Kidney epithelial cell (primary cell): ENCODE data around the gene PYGL. TPM values are rescaled to one million over a fixed set of nuclear protein-coding genes. Genes with fewer than 3 reads are reported as not detected.

Experiments used
- DNase-seq: peaks from one replicate; pipeline ENCODE4 v3.0.0-alpha.2; 2010; ENCODE audit warnings: low read depth
- H3K27me3 ChIP-seq: 2 replicates; pipeline ENCODE4 v1.6.0; 2011; ENCODE audit warnings: low read length; ENCODE audit not compliant: control insufficient read depth, insufficient read depth
- H3K36me3 ChIP-seq: 2 replicates; pipeline ENCODE4 v1.5.1; 2011; ENCODE audit warnings: low read length; ENCODE audit not compliant: control insufficient read depth, insufficient read depth
- H3K4me3 ChIP-seq: 2 replicates; pipeline ENCODE4 v1.5.1; 2011; ENCODE audit warnings: low read depth, mild to moderate bottlenecking, control low read depth, low read length
- total RNA-seq: library from RNA; depleted of rRNA; stranded (reverse); fragments of >200 nt; gene quantifications from 2 replicates; pipeline ENCODE4 v1.2.3, GENCODE V29; 2015
- TF ChIP-seq, protein P1 (sequence below): IDR thresholded peaks from 2 replicates; pipeline ENCODE4 v1.5.1; 2011; ENCODE audit warnings: mild to moderate bottlenecking, moderate library complexity, low read length, control low read depth, inconsistent platforms; ENCODE audit not compliant: insufficient read depth, poor library complexity, severe bottlenecking

The PYGL gene
- total RNA-seq, 1 donor from 2014 or later: 41.1 TPM

DNA sequence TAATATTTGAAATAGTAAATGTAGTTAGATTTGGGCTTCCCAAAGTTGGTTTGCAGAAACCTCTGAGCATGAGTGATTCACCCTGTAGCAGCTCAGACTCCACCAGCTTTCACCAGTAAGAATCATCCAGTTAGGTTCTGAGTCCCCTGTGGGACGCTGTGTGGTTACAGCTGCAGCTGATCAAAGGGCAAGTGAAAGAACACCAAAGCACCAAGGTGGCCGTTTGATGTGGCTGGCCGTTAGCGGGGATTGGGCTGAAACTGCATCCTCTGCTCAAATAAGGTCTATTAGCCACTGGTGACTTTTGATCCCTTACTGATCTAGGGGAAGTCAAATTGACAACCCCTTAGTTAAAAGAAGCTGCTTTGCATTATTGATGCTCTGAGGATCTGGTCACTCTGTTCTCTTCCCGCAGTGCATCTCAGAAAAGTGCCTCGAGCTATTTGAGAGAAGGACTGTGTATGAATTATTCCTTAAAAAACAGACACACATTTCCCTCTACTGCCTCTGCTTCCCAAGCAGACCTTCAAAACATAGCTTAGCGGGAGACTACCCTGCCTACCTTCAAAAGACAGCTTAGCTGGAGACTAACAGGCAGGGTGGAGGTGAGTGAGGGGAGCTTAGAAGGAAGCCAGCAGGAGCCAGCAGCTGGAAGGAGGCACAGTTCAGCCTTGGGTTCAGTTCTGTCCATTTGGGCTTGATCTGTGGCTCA lies 68.8 kb downstream of the PYGL start:
- Histone ChIP-seq H3K27me3 (peaks cover 11% of the 10 kb centered on the region), H3K36me3 (no peaks in the 10 kb centered on the region), H3K4me3 (no peak overlapping the region)
- peak; percentile 26 for DNase-seq
- TF ChIP-seq, protein P1, sequence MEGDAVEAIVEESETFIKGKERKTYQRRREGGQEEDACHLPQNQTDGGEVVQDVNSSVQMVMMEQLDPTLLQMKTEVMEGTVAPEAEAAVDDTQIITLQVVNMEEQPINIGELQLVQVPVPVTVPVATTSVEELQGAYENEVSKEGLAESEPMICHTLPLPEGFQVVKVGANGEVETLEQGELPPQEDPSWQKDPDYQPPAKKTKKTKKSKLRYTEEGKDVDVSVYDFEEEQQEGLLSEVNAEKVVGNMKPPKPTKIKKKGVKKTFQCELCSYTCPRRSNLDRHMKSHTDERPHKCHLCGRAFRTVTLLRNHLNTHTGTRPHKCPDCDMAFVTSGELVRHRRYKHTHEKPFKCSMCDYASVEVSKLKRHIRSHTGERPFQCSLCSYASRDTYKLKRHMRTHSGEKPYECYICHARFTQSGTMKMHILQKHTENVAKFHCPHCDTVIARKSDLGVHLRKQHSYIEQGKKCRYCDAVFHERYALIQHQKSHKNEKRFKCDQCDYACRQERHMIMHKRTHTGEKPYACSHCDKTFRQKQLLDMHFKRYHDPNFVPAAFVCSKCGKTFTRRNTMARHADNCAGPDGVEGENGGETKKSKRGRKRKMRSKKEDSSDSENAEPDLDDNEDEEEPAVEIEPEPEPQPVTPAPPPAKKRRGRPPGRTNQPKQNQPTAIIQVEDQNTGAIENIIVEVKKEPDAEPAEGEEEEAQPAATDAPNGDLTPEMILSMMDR: no peak

DNA sequence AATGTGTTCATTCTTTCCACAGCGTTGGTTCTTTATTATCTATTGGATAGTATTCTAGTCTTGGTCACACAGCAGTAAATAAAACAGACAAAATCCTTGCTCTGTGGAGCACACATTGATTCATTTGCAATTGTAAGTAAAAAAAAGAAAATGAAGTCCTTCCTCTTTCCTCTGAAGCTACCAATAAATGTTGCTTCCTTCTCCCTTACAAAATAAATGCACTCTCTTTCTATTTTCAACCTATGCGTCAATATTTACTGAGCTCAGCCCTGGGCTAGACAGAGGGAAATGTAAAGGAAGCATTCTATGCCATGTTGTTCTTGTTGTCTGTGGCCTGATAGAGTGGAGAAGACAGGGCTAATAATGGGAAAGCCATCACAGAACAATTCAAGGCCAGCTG lies 69.5 kb downstream of the PYGL start:
- TF ChIP-seq, protein P1: no peak
- no peak for DNase-seq
- Histone ChIP-seq H3K4me3 (no peak overlapping the region), H3K36me3 (no peaks in the 10 kb centered on the region), H3K27me3 (peaks cover 11% of the 10 kb centered on the region)

DNA sequence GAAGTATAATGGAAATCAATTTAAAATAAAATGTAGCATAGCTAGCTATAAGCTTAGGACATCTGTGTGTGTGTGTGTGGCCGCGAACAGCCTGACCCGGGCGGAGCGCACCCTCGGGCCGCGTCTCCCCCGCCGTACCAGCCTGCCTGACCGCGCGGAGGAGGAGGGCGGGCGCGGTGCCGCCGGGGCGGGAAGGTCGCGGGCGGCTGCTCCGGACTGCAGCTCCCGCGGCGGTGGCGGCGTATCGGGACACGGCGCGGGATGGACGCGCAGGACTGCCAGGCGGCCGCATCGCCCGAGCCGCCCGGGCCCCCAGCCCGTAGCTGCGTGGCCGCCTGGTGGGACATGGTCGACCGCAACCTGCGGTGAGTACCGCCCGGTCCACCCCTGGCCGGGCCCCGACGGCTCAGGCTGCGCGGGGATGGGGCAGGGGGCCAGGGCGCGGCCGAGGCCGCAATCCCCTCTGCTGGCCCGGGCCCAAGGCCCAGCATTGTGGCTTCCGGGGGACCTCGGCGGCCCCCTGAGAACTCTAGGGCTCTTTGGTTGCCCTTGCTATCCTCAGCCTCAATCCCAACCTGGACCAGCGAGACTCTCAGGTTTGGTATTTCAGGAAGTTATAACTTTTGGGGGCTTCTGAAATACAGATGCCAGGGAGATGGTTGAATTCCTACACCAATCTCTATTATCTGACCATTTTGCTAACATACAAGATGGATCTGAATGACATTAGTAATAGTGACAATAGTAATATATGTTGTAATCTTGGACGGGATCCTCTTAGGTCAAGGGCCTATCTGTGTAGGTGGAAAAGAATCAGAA lies 72.2 kb downstream of the PYGL start, which contains the start of gene ABHD12B:
TSS of gene ABHD12B (plus strand) at position 140 of the 819 bp plus-strand sequence. CDS start at position 262, 122 bp downstream.
- no peak for DNase-seq
- Histone ChIP-seq H3K4me3 (peak within 1 kb of the TSS; percentile 23), H3K36me3 (no peaks in the 10 kb centered on the region), H3K27me3 (peaks cover 11% of the 10 kb centered on the region)
- TF ChIP-seq, protein P1: no peak

DNA sequence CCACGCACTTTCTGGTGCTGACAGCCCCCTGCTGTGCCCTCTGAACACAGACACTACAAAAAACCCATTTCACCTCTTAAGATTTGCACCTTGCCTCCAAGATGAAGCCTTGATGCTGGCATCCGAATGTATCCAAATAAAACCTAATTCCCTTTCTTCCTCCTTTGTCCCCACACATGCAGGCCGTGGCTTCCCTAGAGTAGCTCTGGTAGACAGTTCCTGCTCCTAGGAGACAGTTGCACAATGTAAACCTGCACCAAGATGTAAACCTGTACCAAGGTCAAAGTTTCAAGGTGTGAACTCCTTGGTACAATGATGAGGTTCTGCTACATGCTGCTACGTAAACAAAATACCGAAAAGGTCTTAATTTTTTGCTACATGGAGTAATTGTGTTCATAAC lies 73.1 kb downstream of the PYGL start:
- TF ChIP-seq, protein P1: no peak
- H3K36me3 ChIP-seq: no peaks in the 10 kb centered on the region
- no peak for DNase-seq
- H3K27me3 ChIP-seq: peaks cover 11% of the 10 kb centered on the region
- H3K4me3 ChIP-seq: no peak overlapping the region

DNA sequence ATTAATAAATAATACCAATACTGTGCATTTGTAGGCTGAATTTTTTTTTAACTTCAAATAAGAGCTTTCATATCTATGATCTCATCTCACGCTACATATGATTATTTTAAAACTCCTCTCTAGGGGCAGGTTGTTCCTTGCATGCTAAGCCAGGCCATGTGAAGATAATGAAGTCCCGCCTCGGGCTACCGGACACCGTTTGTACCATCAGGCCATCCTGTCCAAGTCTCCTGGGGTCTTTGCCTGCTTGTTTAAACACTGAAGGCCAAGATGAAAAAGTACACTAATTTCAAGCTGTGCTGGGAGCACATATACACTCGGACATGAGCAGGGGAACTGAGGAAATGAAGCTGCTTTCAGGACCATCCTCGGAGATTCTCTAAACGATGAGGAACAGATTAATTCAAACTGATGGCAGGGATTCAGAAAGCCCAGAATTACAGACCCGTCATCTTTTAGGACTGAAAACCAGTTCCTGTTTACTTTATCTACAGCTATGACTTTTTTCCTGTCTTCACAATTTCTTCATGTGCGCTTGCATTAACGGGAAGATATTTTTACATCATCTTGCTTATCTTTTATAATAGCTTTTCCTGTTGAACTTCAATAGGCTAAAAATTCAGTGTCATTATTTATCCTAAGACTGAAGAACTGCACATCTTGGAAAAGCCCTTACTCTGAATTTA lies 78.7 kb downstream of the PYGL start:
- Histone ChIP-seq H3K36me3 (no peaks in the 10 kb centered on the region), H3K4me3 (no peak overlapping the region), H3K27me3 (no peaks in the 10 kb centered on the region)
- TF ChIP-seq, protein P1: no peak
- DNase-seq: no peak
